Inflammatory macrophage (primary cell): ENCODE data around the gene LRRC47.
A peak's percentile ranks its signal among the peaks of the same experiment; 100 is the strongest.
"Not testable (repeated sequence)": the region's sequence is repeated elsewhere in the genome, so short reads cannot be mapped to it uniquely, and the experiment has no call there.

Source experiments
- DNase-seq, 2 donors: peaks; one replicate each; pipeline ENCODE4 v3.0.0-alpha.2; 2020 to 2022

Gene LRRC47

GRCh38 chr1:3771108-3772026 is 24.9 kb downstream of the LRRC47 start:
- DNase-seq, result no peak

- no peak for DNase-seq
These were observed 26.1 kb downstream of the LRRC47 start for GRCh38 chr1:3770047-3770765.

GRCh38 chr1:3768811-3769390 is 27.4 kb downstream of the LRRC47 start:
- DNase-seq, result no peak

GRCh38 chr1:3767328-3767925 is 28.9 kb downstream of the LRRC47 start:
- no peak for DNase-seq

- no peak for DNase-seq
These were observed 32.8 kb downstream of the LRRC47 start for GRCh38 chr1:3763351-3764125.

- no peak for DNase-seq
These were observed 33.4 kb downstream of the LRRC47 start for GRCh38 chr1:3762873-3763228.

- DNase-seq, result no peak
These were observed 34.0 kb downstream of the LRRC47 start for GRCh38 chr1:3762151-3762872.

GRCh38 chr1:3761296-3762010 is 34.8 kb downstream of the LRRC47 start:
- DNase-seq, result no peak

- no peak for DNase-seq
These were observed 36.5 kb downstream of the LRRC47 start for GRCh38 chr1:3759796-3760195.

GRCh38 chr1:3759164-3759563 is 37.1 kb downstream of the LRRC47 start:
- no peak for DNase-seq

GRCh38 chr1:3756394-3756793 is 39.9 kb downstream of the LRRC47 start:
- DNase-seq, result no peak

- DNase-seq, result no peak
These were observed 42.4 kb downstream of the LRRC47 start for GRCh38 chr1:3753656-3754454.

GRCh38 chr1:3752400-3752945 is 43.8 kb downstream of the LRRC47 start, which contains the start of gene CCDC27:
CCDC27 (plus strand) TSS chr1:3752450; CDS start chr1:3752482, 32 bp downstream.
- DNase-seq, result no peak

- no peak for DNase-seq
These were observed 45.6 kb downstream of the LRRC47 start for GRCh38 chr1:3750741-3751140.

- no peak for DNase-seq
These were observed 46.8 kb downstream of the LRRC47 start for GRCh38 chr1:3749512-3749911.

GRCh38 chr1:3748316-3748900 is 47.9 kb downstream of the LRRC47 start:
- DNase-seq, result not testable (repeated sequence)

GRCh38 chr1:3747903-3748302 is 48.4 kb downstream of the LRRC47 start:
- no peak for DNase-seq

- DNase-seq, result no peak
These were observed 48.8 kb downstream of the LRRC47 start for GRCh38 chr1:3747522-3747848.

GRCh38 chr1:3746830-3747521 is 49.3 kb downstream of the LRRC47 start:
- DNase-seq, result peak; percentile 54 to 70
